Sigmoid colon (tissue), 7 donors: ENCODE measurements around the gene ADORA1. TPM values are rescaled to one million over a fixed set of nuclear protein-coding genes. Genes with fewer than 3 reads are reported as not detected.

Source experiments
- DNase-seq: peaks from one replicate; pipeline ENCODE4 v3.0.0-alpha.2; 2019
- H3K27ac ChIP-seq, 4 donors: fragments of 200-600 bp; sonication (generic); one replicate each; pipeline ENCODE4 v1.5.1; 2016 to 2019; ENCODE audit warnings: mild to moderate bottlenecking in 1 of 4
- H3K27me3 ChIP-seq, 3 donors: fragments of 200-600 bp; sonication (generic); one replicate each; pipeline ENCODE4 v1.5.1; 2019; ENCODE audit warnings: mild to moderate bottlenecking in 1 of 3
- H3K36me3 ChIP-seq, 4 donors: fragments of 200-600 bp; sonication (generic); one replicate each; pipeline ENCODE4 v1.5.1; 2016 to 2019
- H3K4me1 ChIP-seq, 4 donors: fragments of 200-600 bp; sonication (generic); one replicate each; pipeline ENCODE4 v1.5.1; 2017 to 2019
- H3K4me3 ChIP-seq, 4 donors: fragments of 200-600 bp; sonication (generic); one replicate each; pipeline ENCODE4 v1.5.1; 2017 to 2019; ENCODE audit warnings: mild to moderate bottlenecking in 2 of 4, moderate library complexity in 1 of 4
- H3K9me3 ChIP-seq, 4 donors: fragments of 200-600 bp in 3 of 4; sonication (generic) in 3 of 4; one replicate each; pipeline versions ENCODE4 v1.5.1 to v1.6.1; 2013 to 2019
- EP300 ChIP-seq, 4 donors: sonication (generic); formaldehyde crosslinking; IDR thresholded peaks; one replicate each; pipeline ENCODE4 v1.6.1; 2017; ENCODE audit warnings: antibody characterized with exemption in 4 of 4
- POLR2A ChIP-seq, 2 donors: fragments of 450-650 bp; IDR thresholded peaks; one replicate each; pipeline ENCODE4 v1.6.1; 2016; ENCODE audit warnings: antibody characterized with exemption in 2 of 2, mild to moderate bottlenecking in 2 of 2, moderate library complexity in 2 of 2
- POLR2AphosphoS5 ChIP-seq, 4 donors: sonication (generic); formaldehyde crosslinking; IDR thresholded peaks; one replicate each; pipeline ENCODE4 v1.6.1; 2017; ENCODE audit warnings: antibody characterized with exemption in 4 of 4
- WGBS, 2 donors: extraction: QIAGEN DNeasy Blood & Tissue Kit; methylation state at CpG; one replicate each; pipeline ENCODE4 v1.1.7; 2013; 5-methylcytosine and 5-hydroxymethylcytosine counted together
- intact Hi-C: fragments of 100-400 bp; cut with DNase I; formaldehyde crosslinking; loops from one replicate; pipeline ENCODE4 v1.15.1; 2023
- polyA plus RNA-seq, 3 donors: library from polyadenylated mRNA; stranded (reverse); fragments of 200-250 nt; gene quantifications; one replicate each; pipeline ENCODE4 v1.2.3, GENCODE V29; 2013
- total RNA-seq, 4 donors: library from RNA; depleted of rRNA; stranded (reverse); fragments of >200 nt; gene quantifications; one replicate each; pipeline ENCODE4 v1.1.0, GENCODE V29; 2016
- TF ChIP-seq, protein P1 (sequence below), 4 experiments: fragments of 450-650 bp in 3 of 4; fragments of 200-600 bp in 1 of 4; IDR thresholded peaks; one replicate each; pipeline ENCODE4 v1.5.1; 2016 to 2019; ENCODE audit warnings: antibody characterized with exemption in 4 of 4, mild to moderate bottlenecking in 3 of 4, moderate library complexity in 2 of 4
- donor health status: healthy with polysubstance abuse.
- donor health status: Bipolar disorder and iron deficiency.
- donor health status: healthy.

Gene ADORA1
- total and polyA plus RNA-seq, 7 donors, result 0.33 to 1.3 (median 1.0) TPM; not detected in 3

DNA sequence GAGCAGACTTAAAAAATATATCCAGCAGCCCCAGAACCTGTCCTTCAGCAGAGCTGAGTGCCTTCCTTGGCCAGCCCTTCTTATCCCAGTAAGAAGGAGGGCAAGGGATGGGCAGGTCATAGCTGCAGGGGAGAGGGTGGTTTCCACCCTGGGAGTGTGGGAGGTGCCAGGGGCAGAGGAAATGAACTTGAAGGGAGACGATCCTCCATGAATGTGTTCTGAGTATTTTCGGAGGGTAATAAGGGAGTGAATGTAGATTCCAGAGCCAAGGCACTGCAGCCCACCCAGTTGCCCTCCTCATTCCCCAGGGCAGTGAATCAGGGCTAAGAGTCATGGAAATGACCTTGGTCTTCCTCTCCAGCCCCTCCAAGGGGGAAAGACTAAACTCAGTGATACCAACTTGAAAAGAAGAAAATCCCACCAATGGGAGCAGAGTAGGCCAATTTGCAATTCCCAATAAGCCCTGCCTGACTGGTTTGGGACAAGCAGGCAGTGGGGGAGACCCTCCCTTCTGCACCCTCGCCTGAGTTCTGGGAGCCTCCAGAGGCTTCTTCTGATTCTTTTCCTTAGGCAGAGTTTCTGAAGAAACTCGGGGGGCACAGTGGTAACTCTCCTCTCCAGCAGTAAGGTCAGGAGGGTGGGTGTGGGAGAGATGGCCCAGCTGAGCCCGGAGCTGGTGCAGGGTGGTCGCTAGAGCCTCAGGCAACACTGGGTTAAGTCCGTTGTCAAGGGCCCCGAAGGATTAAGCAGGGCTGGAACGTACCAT is 45.9 kb upstream of the ADORA1 start:
- peak; percentile 27 for DNase-seq
- Histone ChIP-seq H3K27me3 (peaks cover 0 to 22% (median 3%) of the 10 kb centered on the region in 3 donors), H3K36me3 (no peaks in the 10 kb centered on the region), H3K4me1 (no peaks in the 10 kb centered on the region), H3K27ac (no peak overlapping the region), H3K9me3 (no peaks in the 10 kb centered on the region), H3K4me3 (no peak overlapping the region)
- TF ChIP-seq, protein P1, sequence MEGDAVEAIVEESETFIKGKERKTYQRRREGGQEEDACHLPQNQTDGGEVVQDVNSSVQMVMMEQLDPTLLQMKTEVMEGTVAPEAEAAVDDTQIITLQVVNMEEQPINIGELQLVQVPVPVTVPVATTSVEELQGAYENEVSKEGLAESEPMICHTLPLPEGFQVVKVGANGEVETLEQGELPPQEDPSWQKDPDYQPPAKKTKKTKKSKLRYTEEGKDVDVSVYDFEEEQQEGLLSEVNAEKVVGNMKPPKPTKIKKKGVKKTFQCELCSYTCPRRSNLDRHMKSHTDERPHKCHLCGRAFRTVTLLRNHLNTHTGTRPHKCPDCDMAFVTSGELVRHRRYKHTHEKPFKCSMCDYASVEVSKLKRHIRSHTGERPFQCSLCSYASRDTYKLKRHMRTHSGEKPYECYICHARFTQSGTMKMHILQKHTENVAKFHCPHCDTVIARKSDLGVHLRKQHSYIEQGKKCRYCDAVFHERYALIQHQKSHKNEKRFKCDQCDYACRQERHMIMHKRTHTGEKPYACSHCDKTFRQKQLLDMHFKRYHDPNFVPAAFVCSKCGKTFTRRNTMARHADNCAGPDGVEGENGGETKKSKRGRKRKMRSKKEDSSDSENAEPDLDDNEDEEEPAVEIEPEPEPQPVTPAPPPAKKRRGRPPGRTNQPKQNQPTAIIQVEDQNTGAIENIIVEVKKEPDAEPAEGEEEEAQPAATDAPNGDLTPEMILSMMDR (IDR thresholded peaks at IDR 0.05), result no peak
- TF ChIP-seq POLR2AphosphoS5 (IDR thresholded peaks at IDR 0.05) (no peak), POLR2A (IDR thresholded peaks at IDR 0.05) (no peak), EP300 (IDR thresholded peaks at IDR 0.05) (no peak)
- intact Hi-C loops, result no loop called here
- 53 to 71% methylated on average over 9 of the region's 9 CpGs for WGBS, 2 donors

DNA sequence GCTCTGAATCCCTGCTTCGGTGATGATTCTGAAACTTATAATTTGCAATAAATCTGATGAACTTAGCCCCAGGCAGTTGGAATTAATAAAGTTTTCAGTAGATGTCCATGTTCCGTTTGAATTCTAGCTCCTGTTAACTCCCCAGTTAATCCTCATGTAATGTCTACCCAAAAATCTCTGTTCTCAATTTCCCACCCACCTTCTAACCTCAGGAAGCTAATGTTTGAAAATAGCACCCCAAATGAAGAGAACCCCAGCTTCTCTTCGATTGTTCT is 45.4 kb upstream of the ADORA1 start:
- Histone ChIP-seq H3K9me3 (no peaks in the 10 kb centered on the region), H3K27me3 (peaks cover 0 to 17% (median 0%) of the 10 kb centered on the region in 3 donors), H3K27ac (no peak overlapping the region), H3K4me1 (no peaks in the 10 kb centered on the region), H3K36me3 (no peaks in the 10 kb centered on the region), H3K4me3 (no peak overlapping the region)
- TF ChIP-seq, protein P1 (IDR thresholded peaks at IDR 0.05), result no peak
- TF ChIP-seq EP300 (IDR thresholded peaks at IDR 0.05) (no peak), POLR2A (IDR thresholded peaks at IDR 0.05) (no peak), POLR2AphosphoS5 (IDR thresholded peaks at IDR 0.05) (no peak)
- WGBS, 2 donors, result 66 to 75% methylated on average over 3 of the region's 3 CpGs
- no peak for DNase-seq
- intact Hi-C loops, result no loop called here

DNA sequence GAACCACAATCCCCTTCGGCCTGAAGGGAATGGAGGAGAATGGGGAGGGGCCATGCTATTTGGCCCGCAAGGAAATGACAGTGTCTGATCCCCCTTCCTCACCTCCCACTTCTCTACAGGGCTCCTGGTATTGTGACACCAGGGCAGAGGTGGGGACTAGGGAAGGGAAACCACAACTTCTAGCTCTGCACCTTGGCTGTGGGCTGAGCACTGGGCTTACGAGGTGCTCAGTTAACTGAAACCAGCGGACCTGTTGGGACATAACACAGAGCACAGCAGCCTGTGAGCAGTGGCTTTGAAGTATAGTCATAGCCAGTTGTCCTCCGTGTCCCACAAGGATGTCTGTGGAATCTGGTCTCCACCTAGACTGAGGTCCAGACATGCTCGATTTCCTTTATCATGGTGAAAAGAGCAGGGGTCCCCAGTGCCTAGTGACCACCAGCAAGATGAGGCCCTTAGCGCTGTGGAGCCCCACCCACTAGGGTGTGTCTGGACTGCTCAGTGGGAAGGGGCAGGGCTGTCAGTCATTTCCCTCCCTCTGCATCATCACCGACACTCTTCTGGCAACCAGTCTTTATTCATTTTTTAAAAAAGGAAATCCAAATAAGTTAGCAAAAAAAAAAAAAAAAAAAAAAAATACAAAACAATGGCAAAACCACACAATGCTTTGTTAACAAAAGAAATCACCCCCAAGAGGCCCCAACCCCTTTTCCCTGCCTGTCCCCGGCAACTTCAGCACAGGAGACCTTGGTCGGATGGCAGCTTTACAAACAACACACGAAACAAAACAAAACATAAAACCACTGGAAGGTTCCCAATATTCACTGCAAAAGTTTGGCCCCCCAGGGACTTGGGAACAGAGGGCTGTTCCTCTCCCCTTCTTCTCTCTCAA is 44.7 kb upstream of the ADORA1 start:
- peak; percentile 29 for DNase-seq
- Histone ChIP-seq H3K4me1 (no peaks in the 10 kb centered on the region), H3K9me3 (no peaks in the 10 kb centered on the region), H3K27ac (no peak overlapping the region), H3K27me3 (peaks cover 0 to 14% (median 0%) of the 10 kb centered on the region in 3 donors), H3K4me3 (no peak overlapping the region), H3K36me3 (no peaks in the 10 kb centered on the region)
- intact Hi-C loops, result no loop called here
- WGBS, 2 donors, result 39 to 61% methylated on average over 11 of the region's 11 CpGs
- TF ChIP-seq EP300 (IDR thresholded peaks at IDR 0.05) (no peak), POLR2AphosphoS5 (IDR thresholded peaks at IDR 0.05) (no peak), POLR2A (IDR thresholded peaks at IDR 0.05) (no peak)
- TF ChIP-seq, protein P1 (IDR thresholded peaks at IDR 0.05), result no peak

DNA sequence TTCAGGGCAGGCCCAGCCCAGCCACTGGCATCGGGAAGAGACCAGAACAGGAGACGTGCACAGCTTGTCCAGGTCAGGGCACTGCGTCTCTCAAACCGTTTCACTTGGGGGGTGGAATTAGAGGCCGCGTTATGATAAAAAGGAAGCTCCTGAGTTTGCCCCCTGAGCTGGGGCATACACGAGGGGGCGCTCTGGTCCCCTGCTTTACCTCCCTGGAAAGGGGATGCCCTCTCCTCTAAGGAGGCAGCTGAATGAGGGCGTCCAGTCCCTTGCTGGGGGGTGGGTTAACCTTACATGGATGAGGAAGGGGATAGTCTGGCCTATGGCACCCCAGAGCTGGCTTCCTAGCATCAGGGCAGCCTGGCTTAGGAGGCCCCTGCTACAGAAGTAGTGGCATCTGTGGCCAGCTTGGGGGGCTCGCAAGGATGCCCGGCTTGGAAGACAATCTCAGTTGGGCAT is 44.0 kb upstream of the ADORA1 start:
- Histone ChIP-seq H3K4me1 (no peaks in the 10 kb centered on the region), H3K27ac (no peak overlapping the region), H3K27me3 (peaks cover 0 to 14% (median 0%) of the 10 kb centered on the region in 3 donors), H3K4me3 (no peak overlapping the region), H3K9me3 (no peaks in the 10 kb centered on the region), H3K36me3 (no peaks in the 10 kb centered on the region)
- WGBS, 2 donors, result 83 to 86% methylated on average over 11 of the region's 11 CpGs
- peak; percentile 61 for DNase-seq
- intact Hi-C loops, result no loop called here
- TF ChIP-seq, protein P1 (IDR thresholded peaks at IDR 0.05), result no peak
- TF ChIP-seq POLR2A (IDR thresholded peaks at IDR 0.05) (no peak), EP300 (IDR thresholded peaks at IDR 0.05) (no peak), POLR2AphosphoS5 (IDR thresholded peaks at IDR 0.05) (no peak)
